ENCODE data around the gene KIF23. TPM values are rescaled to one million over a fixed set of nuclear protein-coding genes. Genes with fewer than 3 reads are reported as not detected.

KIF23 gene
- total RNA-seq, 1 donor from 2014 or later, result 48.1 TPM

DNA sequence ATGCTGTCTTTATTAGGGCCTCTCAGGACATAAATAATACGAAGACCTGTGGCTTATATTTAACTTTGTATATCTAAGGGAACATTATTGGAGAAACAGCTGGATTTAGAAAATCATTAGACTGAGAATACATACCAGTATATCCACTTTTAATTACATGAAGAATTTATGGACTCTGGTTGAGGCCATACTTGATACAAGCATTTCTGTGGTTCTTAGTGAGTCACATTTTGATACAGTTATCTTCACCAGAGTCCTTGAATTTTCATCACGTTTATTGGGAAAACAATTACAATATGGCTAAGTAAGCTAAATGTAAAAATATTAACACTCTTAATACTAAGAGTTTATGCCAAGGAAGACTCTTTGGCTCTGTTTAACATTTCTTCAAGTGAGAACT lies 9.9 kb downstream of the KIF23 start:
- peaks cover 31% of the 10 kb centered on the region for H3K36me3 Mint-ChIP-seq

DNA sequence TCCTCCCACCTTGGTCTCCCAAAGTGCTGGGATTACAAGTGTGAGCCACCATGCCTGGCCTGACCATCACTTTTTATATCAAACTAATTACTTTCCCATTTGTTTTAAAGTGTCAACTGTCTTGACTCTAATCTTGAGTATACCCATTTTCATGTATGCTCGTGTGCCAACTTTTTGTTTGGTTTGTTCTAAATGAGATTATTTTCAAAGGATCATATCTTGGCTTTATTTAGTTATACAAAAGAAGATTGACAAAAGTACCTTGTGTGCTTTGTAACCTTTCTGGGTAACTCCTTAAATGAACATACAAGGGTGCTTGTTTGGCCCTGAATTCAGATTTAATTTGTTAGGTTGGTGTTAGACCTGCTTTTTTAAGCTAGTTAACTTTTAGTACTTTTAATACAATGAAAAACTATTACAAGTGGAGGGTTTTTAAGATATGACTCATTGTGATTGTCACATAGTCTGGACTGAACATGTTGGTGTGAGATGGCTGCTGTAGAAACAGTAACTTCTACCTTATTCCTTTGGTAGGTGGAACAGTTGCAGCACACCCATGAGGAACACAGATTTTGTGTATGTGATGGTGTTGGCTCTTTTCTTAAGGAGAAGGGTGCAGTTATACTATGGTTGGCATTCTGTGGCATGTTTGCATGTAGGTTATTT lies 10.7 kb downstream of the KIF23 start:
- no peak for DNase-seq (ENCODE audit: extremely low spot score, unreplicated experiment)
- H3K4me3 Mint-ChIP-seq, result no peak overlapping the region
- no peaks in the 10 kb centered on the region for H3K4me1 Mint-ChIP-seq (ENCODE audit: unreplicated experiment)
- no peaks in the 10 kb centered on the region for H3K9me3 Mint-ChIP-seq
- peaks cover 24% of the 10 kb centered on the region for H3K36me3 Mint-ChIP-seq
- H3K27me3 Mint-ChIP-seq, result no peaks in the 10 kb centered on the region
- no peak overlapping the region for H3K27ac Mint-ChIP-seq
- TF ChIP-seq, protein P1, sequence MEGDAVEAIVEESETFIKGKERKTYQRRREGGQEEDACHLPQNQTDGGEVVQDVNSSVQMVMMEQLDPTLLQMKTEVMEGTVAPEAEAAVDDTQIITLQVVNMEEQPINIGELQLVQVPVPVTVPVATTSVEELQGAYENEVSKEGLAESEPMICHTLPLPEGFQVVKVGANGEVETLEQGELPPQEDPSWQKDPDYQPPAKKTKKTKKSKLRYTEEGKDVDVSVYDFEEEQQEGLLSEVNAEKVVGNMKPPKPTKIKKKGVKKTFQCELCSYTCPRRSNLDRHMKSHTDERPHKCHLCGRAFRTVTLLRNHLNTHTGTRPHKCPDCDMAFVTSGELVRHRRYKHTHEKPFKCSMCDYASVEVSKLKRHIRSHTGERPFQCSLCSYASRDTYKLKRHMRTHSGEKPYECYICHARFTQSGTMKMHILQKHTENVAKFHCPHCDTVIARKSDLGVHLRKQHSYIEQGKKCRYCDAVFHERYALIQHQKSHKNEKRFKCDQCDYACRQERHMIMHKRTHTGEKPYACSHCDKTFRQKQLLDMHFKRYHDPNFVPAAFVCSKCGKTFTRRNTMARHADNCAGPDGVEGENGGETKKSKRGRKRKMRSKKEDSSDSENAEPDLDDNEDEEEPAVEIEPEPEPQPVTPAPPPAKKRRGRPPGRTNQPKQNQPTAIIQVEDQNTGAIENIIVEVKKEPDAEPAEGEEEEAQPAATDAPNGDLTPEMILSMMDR (conservative IDR thresholded peaks at IDR 0.05), result no peak

More for the DNA sequence above, 9.9 kb downstream of the KIF23 start:
- Mint-ChIP-seq H3K9me3 (no peaks in the 10 kb centered on the region), H3K4me3 (no peak overlapping the region), H3K27ac (no peak overlapping the region), H3K4me1 (ENCODE audit: unreplicated experiment) (no peaks in the 10 kb centered on the region), H3K27me3 (no peaks in the 10 kb centered on the region)
- DNase-seq (ENCODE audit: extremely low spot score, unreplicated experiment), result no peak
- TF ChIP-seq, protein P1 (conservative IDR thresholded peaks at IDR 0.05), result no peak

DNA sequence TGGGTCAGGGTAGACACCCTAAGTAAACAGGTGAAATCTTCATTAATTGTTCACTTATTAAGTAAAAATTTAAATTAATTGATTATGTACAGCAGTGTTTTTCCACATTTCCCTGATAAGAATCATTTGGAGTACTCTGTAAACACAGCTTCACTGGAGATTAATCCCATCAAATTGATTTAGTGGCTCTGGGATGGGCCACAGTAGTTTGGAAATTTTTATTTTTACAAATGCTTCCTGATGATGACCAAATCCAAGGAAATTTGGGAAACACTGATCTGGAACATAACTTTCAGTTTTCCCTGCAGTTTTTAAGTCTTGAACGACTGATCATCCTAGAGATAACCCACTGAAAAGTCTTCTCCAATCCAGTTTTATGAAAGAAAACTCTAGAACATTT lies 19.7 kb downstream of the KIF23 start:
- peaks cover 30% of the 10 kb centered on the region for H3K36me3 Mint-ChIP-seq
- H3K9me3 Mint-ChIP-seq, result no peaks in the 10 kb centered on the region
- TF ChIP-seq, protein P1 (conservative IDR thresholded peaks at IDR 0.05), result no peak
- no peaks in the 10 kb centered on the region for H3K4me1 Mint-ChIP-seq (ENCODE audit: unreplicated experiment)
- no peaks in the 10 kb centered on the region for H3K27me3 Mint-ChIP-seq
- no peak overlapping the region for H3K27ac Mint-ChIP-seq
- H3K4me3 Mint-ChIP-seq, result no peak overlapping the region
- no peak for DNase-seq (ENCODE audit: extremely low spot score, unreplicated experiment)

DNA sequence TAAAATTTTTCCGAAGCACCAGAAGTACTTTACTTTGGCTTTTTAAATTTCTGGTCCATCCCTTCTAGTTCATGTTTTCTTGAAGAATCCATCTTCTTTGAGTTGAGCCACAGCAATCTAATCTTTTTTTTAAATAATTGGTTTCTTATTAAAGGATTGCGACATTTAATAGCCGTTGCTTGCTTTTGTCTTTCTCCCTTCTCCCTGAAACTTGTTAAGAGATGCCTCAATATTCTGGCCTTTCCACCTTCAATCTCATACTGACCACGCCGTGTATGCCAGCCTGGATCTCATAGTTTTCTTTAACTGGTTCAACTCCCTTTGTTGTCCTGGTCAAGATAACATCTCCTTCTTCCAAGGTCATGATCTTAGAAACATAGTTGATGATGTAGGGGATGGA lies 20.1 kb downstream of the KIF23 start:
- no peak for DNase-seq (ENCODE audit: extremely low spot score, unreplicated experiment)
- Mint-ChIP-seq H3K4me3 (no peak overlapping the region), H3K4me1 (ENCODE audit: unreplicated experiment) (no peaks in the 10 kb centered on the region), H3K27me3 (no peaks in the 10 kb centered on the region), H3K9me3 (no peaks in the 10 kb centered on the region), H3K36me3 (peaks cover 27% of the 10 kb centered on the region), H3K27ac (no peak overlapping the region)
- TF ChIP-seq, protein P1 (conservative IDR thresholded peaks at IDR 0.05), result no peak

DNA sequence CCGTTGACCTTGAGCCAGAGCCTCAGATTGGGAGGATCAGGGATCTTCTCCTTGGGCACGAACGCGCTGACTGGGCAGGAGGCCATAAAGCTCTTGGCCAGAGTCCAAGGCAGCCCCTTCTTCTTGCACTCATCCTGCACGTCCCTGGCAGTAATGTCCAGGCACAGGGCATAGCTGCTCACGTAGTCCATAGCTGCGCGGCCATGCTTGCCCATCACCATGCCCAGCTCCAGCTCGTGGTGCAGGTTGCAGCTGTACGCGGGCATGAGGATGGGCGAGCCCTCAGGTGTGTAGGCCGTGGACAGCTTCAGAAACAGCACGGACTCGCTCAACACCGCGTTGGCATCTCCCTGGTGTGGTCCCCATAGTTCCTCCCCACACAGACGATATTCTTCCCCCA lies 20.5 kb downstream of the KIF23 start:
- Mint-ChIP-seq H3K9me3 (no peaks in the 10 kb centered on the region), H3K27me3 (no peaks in the 10 kb centered on the region), H3K36me3 (peaks cover 30% of the 10 kb centered on the region), H3K4me3 (no peak overlapping the region), H3K4me1 (ENCODE audit: unreplicated experiment) (no peaks in the 10 kb centered on the region), H3K27ac (no peak overlapping the region)
- TF ChIP-seq, protein P1 (conservative IDR thresholded peaks at IDR 0.05), result no peak
- DNase-seq (ENCODE audit: extremely low spot score, unreplicated experiment), result no peak
